ENCODE results near the gene TAGLN2.

The TAGLN2 gene

DNA sequence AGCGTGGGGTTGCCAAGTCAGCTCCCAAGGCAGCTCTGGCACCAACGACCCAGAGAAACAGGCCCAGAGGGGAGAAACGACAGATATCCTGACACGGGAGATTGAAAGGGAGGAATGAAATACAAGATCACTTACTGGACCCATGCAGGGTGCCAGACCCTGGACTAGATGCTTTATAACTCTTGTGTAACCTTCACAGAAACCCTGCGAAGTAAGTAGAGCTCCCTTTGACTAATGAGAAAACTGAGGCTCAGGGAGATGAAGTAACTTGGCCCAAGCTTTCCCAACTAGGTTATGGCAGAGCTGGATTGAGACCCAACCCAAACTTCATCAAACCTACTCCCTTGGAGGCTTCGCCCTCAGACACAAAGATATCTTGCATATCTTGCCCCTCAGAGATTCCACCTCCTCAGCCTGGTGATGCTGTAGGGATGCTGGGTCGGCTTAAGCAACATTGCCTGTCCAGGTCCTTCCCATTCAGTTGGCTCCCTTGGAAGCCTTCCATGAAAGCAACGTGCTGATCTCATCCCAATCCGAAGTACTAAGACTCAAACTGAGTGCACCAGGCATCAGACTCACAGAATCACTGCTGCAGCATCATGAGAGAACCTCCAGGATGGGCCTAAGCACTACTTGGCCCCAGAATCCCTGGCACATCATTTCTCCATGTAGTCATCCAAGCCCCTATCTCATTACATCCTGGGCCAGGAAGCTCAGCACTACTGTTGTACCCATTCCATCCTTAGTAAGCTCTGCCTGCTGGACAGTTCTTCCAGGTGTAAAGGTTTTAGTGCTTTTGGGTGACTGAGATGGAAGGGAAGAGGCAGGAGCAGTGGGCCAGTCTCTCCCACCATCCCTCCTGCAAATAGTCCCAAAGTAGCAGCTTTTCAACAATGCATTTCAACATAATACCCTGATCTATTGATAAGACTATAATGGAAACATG is 21.2 kb upstream of the TAGLN2 start:
- Histone ChIP-seq H3K4me3 (replicated peaks; ENCODE audit: low read depth, low read length) (no peak overlapping the region), H3K36me3 (ENCODE audit: control insufficient read depth, insufficient read depth, low read length) (no peaks in the 10 kb centered on the region), H3K27me3 (replicated peaks; ENCODE audit: control insufficient read depth, insufficient read depth, low read length) (peaks cover 2% of the 10 kb centered on the region)
- DNase-seq (ENCODE audit: extremely low read depth, insufficient read length): no peak
- TF ChIP-seq, protein P1, sequence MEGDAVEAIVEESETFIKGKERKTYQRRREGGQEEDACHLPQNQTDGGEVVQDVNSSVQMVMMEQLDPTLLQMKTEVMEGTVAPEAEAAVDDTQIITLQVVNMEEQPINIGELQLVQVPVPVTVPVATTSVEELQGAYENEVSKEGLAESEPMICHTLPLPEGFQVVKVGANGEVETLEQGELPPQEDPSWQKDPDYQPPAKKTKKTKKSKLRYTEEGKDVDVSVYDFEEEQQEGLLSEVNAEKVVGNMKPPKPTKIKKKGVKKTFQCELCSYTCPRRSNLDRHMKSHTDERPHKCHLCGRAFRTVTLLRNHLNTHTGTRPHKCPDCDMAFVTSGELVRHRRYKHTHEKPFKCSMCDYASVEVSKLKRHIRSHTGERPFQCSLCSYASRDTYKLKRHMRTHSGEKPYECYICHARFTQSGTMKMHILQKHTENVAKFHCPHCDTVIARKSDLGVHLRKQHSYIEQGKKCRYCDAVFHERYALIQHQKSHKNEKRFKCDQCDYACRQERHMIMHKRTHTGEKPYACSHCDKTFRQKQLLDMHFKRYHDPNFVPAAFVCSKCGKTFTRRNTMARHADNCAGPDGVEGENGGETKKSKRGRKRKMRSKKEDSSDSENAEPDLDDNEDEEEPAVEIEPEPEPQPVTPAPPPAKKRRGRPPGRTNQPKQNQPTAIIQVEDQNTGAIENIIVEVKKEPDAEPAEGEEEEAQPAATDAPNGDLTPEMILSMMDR (IDR thresholded peaks at IDR 0.05; ENCODE audit: insufficient read depth, low read length, poor library complexity, severe bottlenecking): no peak

DNA sequence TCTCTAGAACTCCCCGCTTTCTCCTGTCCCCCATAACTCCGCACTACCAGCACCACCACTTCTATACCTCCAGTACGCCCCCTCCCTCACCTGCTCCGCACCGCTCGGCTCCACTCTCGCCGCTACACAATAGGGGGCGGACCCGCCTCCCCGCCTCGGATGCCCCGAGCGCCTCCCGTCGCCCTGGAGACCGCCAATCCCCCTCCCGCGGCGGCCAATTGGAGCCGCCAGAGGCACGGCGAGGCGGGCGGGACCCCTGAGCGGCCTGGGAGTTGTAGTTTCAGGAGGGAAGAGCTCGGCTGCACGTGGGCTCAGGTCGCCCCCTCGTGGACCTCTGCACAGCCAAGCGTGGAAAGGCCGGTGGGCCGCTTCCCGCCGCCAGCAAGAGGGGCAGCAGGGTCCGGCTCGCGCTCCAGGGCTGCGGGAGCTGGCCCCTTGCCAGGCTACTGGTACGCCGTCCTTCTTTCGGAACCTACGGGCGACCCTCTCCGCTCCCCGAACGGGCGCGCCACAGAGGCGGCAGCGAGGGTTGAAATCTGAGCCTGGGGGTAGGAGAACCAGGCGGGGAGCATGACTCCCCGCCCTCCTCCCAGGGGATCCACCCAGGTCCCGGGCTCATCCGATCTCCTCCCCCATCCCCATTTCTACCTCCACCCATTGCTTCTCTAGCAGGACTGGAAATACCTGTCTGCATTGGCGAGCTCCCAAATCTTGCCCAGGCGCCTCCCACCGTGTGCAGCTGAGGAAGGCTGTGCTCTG is 20.4 kb upstream of the TAGLN2 start, which contains the start of gene IGSF9:
Gene IGSF9 (minus strand): TSS at position 131 of the 759 bp plus-strand sequence. CDS start 2,159 bp downstream, outside the sequence.
- TF ChIP-seq, protein P1 (IDR thresholded peaks at IDR 0.05; ENCODE audit: insufficient read depth, low read length, poor library complexity, severe bottlenecking): peak; percentile 40
- Histone ChIP-seq H3K27me3 (replicated peaks; ENCODE audit: control insufficient read depth, insufficient read depth, low read length) (peaks cover 2% of the 10 kb centered on the region), H3K4me3 (replicated peaks; ENCODE audit: low read depth, low read length) (no peak within 1 kb of the TSS; the same call in 1 of the 2 replicates), H3K36me3 (ENCODE audit: control insufficient read depth, insufficient read depth, low read length) (no peaks in the 10 kb centered on the region)
- DNase-seq (ENCODE audit: extremely low read depth, insufficient read length): peak; percentile 73

DNA sequence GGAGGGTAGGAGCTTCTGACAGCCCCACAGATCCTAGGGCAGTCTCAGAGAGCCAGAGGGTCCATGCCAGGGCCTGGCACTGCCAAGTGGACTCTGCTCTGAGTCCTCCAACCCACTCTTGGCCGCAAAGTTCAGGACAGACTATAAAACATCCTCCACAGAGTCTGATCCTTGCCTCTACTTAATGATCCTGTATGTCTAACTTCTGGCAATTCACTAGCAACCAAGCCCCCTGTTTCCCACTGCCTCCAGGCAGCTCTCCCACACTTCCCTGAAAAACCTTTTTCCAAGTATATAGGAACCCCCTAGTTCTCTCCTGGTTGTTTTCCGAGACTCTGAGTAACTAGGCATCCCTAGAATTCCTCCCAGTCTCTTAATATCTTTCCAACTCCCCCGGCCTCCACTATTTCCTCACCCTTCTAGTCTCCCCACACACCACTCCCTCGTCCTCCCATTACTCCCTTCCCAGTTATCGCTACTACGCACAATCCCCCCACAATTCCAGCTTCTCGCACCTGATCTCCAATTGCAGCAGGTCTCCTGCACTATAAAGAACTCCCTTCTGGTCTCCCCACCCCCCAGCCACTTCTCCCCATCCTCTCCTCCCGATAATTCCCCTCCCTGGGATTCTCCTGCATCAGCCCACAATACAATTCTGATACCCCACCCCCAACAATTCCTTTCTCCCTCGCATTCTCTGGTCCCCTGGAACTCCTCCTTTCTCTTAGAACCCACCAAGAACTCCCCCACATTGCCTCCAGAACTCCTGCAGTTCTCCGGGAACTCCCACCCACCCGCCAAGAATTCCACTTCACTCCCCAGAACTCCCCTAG is 19.5 kb upstream of the TAGLN2 start:
- TF ChIP-seq, protein P1 (IDR thresholded peaks at IDR 0.05; ENCODE audit: insufficient read depth, low read length, poor library complexity, severe bottlenecking): no peak
- H3K4me3 ChIP-seq (replicated peaks; ENCODE audit: low read depth, low read length): no peak overlapping the region
- H3K36me3 ChIP-seq (ENCODE audit: control insufficient read depth, insufficient read depth, low read length): no peaks in the 10 kb centered on the region
- peaks cover 2% of the 10 kb centered on the region for H3K27me3 ChIP-seq (replicated peaks; ENCODE audit: control insufficient read depth, insufficient read depth, low read length)
- no peak for DNase-seq (ENCODE audit: extremely low read depth, insufficient read length)

DNA sequence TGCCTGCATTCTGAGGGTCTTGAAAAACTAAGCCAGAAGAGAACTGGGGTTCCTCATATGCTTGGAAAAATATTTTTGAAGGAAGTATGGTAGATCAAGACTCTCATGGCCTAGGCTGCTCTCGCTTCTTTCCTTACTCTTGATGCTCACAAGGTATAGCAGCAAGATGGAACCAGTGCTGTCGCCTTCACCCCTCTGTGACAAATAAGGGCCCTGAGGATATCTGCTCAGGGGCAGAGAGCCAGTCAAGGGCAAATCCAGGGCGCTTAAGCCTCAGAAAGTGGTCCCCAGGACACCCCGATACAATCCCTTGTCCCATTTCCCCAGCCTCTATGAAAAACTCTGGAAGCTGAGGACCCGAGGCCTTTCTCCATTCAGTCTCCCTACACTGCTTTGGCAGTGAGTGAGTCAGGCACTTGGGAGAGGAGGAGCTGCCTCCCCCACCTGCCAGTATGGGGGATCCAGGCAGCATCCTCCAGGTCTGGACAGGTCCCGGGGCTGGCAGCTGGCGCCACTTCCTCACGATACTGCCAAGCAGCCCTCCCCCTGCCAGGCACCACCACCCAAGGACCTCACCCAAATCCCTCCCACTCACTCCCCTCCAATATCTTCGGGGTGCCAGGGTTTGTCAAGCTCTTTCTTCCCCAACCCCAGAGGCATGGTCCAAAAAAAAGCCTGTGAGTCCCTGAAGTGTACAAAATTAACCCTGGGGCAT is 18.8 kb upstream of the TAGLN2 start:
- no peak overlapping the region for H3K4me3 ChIP-seq (replicated peaks; ENCODE audit: low read depth, low read length)

More for the DNA sequence above, 18.8 kb upstream of the TAGLN2 start:
- peaks cover 2% of the 10 kb centered on the region for H3K27me3 ChIP-seq (replicated peaks; ENCODE audit: control insufficient read depth, insufficient read depth, low read length)
- no peaks in the 10 kb centered on the region for H3K36me3 ChIP-seq (ENCODE audit: control insufficient read depth, insufficient read depth, low read length)
- no peak for DNase-seq (ENCODE audit: extremely low read depth, insufficient read length)
- TF ChIP-seq, protein P1 (IDR thresholded peaks at IDR 0.05; ENCODE audit: insufficient read depth, low read length, poor library complexity, severe bottlenecking): no peak
